ENCODE measurements around the gene LRRTM2. TPM values are rescaled to one million over a fixed set of nuclear protein-coding genes. Genes with fewer than 3 reads are reported as not detected.

Gene LRRTM2
- total and polyA plus RNA-seq, 2 donors (not counting 3 experiments of a cell fraction or from before 2014, with no cell fraction given): 0.06 to 0.20 TPM

DNA sequence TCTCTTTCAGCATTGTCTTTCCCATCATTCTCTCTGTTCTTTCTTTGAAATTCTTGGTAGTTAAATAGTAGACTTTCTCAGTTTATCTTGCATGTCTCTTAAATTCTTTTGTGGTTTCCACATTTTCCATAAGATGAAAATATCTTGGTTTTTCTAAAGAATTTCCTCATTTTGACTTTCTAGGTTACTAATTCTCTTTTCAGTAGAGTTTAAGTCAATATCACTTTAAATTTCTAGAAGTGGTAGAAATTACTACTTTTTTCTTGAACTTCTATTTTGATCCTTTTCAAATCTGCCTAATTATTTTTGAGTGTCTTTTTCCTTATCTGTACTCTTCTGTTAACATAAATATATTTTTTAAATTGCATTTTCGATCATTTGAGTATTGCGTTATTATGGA is 23.6 kb upstream of the LRRTM2 start:
- DNase-seq (ENCODE audit: low read depth, low spot score) (no peak), FAIRE-seq (no peak)
- Histone ChIP-seq H3K79me2 (ENCODE audit: control insufficient read depth, insufficient read depth, low read length) (peaks cover 5% of the 10 kb centered on the region), H3K27me3 (ENCODE audit: control insufficient read depth in 2 of 2, insufficient read depth in 2 of 2, low read length in 2 of 2) (no peaks in the 10 kb centered on the region), H4K20me1 (replicated peaks; ENCODE audit: control insufficient read depth, extremely low read depth, insufficient read depth, low read length) (peaks cover 4% of the 10 kb centered on the region), H3K4me3 (replicated peaks in 1 of 3; ENCODE audit: insufficient read depth in 1 of 3, low read depth in 1 of 3, low read length in 3 of 3) (no peak overlapping the region), H3K9me1 (replicated peaks; ENCODE audit: control insufficient read depth, extremely low read depth, insufficient read depth, low read length) (no peaks in the 10 kb centered on the region), H3K9me3 (replicated peaks; ENCODE audit: control insufficient read depth, insufficient read depth, low read length) (no peaks in the 10 kb centered on the region), H3K4me1 (ENCODE audit: control insufficient read depth, extremely low read depth, insufficient read depth, low read length) (peaks cover 46% of the 10 kb centered on the region), H3K27ac (ENCODE audit: insufficient read depth, low read depth, low read length) (no peak overlapping the region), H3K4me2 (ENCODE audit: insufficient read depth, low read length) (no peak overlapping the region), H2AFZ (ENCODE audit: low read depth, low read length) (no peak overlapping the region), H3K9ac (replicated peaks; ENCODE audit: extremely low read depth, insufficient read depth, low read length) (no peak overlapping the region), H3K36me3 (ENCODE audit: control insufficient read depth in 2 of 2, extremely low read depth in 1 of 2, insufficient read depth in 2 of 2, low read length in 2 of 2) (peaks cover 2 to 4% of the 10 kb centered on the region in 2 experiments)
- ChIA-PET POLR2A (no interaction called here), CTCF (no interaction called here)
- intact Hi-C loops (cut with micrococcal nuclease) (no loop called here), dilution Hi-C loops (cut with MboI; ENCODE audit: extremely low pct_ligation_motif_present, low sequenced_read_pairs) (no loop called here)
- TF ChIP-seq POLR2AphosphoS5 (IDR thresholded peaks at IDR 0.05; ENCODE audit: insufficient read depth, low read depth, low read length) (no peak), JUN (IDR thresholded peaks at IDR 0.05; ENCODE audit: borderline replicate concordance, insufficient read depth, insufficient read length, low read depth) (no peak), GATA2 (IDR thresholded peaks at IDR 0.05; ENCODE audit: insufficient read depth, insufficient read length, low read depth, low read length) (no peak), EZH2 (IDR thresholded peaks at IDR 0.05; ENCODE audit: borderline replicate concordance, low read depth, low read length, severe bottlenecking) (no peak), POLR2A (IDR thresholded peaks at IDR 0.05; ENCODE audit: low read depth, low read length) (no peak), MYC (IDR thresholded peaks at IDR 0.05; ENCODE audit: low read depth, low read length) (no peak), FOS (IDR thresholded peaks at IDR 0.05; ENCODE audit: borderline replicate concordance, insufficient read depth, low read length) (no peak)
- TF ChIP-seq, protein P1, sequence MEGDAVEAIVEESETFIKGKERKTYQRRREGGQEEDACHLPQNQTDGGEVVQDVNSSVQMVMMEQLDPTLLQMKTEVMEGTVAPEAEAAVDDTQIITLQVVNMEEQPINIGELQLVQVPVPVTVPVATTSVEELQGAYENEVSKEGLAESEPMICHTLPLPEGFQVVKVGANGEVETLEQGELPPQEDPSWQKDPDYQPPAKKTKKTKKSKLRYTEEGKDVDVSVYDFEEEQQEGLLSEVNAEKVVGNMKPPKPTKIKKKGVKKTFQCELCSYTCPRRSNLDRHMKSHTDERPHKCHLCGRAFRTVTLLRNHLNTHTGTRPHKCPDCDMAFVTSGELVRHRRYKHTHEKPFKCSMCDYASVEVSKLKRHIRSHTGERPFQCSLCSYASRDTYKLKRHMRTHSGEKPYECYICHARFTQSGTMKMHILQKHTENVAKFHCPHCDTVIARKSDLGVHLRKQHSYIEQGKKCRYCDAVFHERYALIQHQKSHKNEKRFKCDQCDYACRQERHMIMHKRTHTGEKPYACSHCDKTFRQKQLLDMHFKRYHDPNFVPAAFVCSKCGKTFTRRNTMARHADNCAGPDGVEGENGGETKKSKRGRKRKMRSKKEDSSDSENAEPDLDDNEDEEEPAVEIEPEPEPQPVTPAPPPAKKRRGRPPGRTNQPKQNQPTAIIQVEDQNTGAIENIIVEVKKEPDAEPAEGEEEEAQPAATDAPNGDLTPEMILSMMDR (IDR thresholded peaks at IDR 0.05; ENCODE audit: extremely low read depth in 1 of 2, insufficient read depth in 1 of 2, low read depth in 1 of 2, low read length in 2 of 2): no peak
- TF ChIP-seq, protein P2, sequence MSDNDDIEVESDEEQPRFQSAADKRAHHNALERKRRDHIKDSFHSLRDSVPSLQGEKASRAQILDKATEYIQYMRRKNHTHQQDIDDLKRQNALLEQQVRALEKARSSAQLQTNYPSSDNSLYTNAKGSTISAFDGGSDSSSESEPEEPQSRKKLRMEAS (IDR thresholded peaks at IDR 0.05; ENCODE audit: insufficient read depth, insufficient read length): no peak
- no TSS peak for BruUV-seq (replicated peaks)

Data from endothelial cell of umbilical vein (primary cell).